Brain microvascular endothelial cell (primary cell): Measurements from ENCODE around the gene ADORA2B.
A peak's percentile ranks its signal among the peaks of the same experiment; 100 is the strongest.

ENCODE experiments used
- DNase-seq: peaks from one replicate; pipeline ENCODE4 v3.0.0-alpha.2; 2020
- H3K27ac ChIP-seq: fragments of 250-450 bp; sonication (Bioruptor Pico); 2 replicates; pipeline ENCODE4 v1.5.1; 2020; ENCODE audit warnings: mild to moderate bottlenecking, moderate library complexity
- H3K27me3 ChIP-seq: fragments of 250-450 bp; sonication (Bioruptor Pico); replicated peaks from 2 replicates; pipeline ENCODE4 v1.5.1; 2020; ENCODE audit warnings: mild to moderate bottlenecking
- H3K36me3 ChIP-seq: fragments of 250-450 bp; sonication (Bioruptor Pico); replicated peaks from 2 replicates; pipeline ENCODE4 v1.5.1; 2020; ENCODE audit warnings: mild to moderate bottlenecking
- H3K4me3 ChIP-seq: 2 replicates; pipeline ENCODE4 v1.5.1; 2011; ENCODE audit warnings: low read depth, mild to moderate bottlenecking, control low read depth, low read length, moderate library complexity
- in situ Hi-C: cut with HindIII; loops from 2 replicates; pipeline ENCODE4 v1.10.0; 2017; ENCODE audit warnings: low sequenced_read_pairs, low pct_ligation_motif_present
- TF ChIP-seq, protein P1 (sequence below): IDR thresholded peaks from 2 replicates; pipeline ENCODE4 v1.5.1; 2011; ENCODE audit warnings: low read depth, mild to moderate bottlenecking, moderate library complexity, low read length, control low read depth, inconsistent platforms; ENCODE audit errors: missing control alignments

The ADORA2B gene

GRCh38 chr17:15963670-15964110 lies 18.8 kb downstream of the ADORA2B start:
- in situ Hi-C loops: no loop called here
- H3K36me3 ChIP-seq: no peaks in the 10 kb centered on the region
- DNase-seq: peak; percentile 64
- no peak overlapping the region for H3K4me3 ChIP-seq
- peak overlapping the region; percentile 62 for H3K27ac ChIP-seq
- TF ChIP-seq, protein P1, sequence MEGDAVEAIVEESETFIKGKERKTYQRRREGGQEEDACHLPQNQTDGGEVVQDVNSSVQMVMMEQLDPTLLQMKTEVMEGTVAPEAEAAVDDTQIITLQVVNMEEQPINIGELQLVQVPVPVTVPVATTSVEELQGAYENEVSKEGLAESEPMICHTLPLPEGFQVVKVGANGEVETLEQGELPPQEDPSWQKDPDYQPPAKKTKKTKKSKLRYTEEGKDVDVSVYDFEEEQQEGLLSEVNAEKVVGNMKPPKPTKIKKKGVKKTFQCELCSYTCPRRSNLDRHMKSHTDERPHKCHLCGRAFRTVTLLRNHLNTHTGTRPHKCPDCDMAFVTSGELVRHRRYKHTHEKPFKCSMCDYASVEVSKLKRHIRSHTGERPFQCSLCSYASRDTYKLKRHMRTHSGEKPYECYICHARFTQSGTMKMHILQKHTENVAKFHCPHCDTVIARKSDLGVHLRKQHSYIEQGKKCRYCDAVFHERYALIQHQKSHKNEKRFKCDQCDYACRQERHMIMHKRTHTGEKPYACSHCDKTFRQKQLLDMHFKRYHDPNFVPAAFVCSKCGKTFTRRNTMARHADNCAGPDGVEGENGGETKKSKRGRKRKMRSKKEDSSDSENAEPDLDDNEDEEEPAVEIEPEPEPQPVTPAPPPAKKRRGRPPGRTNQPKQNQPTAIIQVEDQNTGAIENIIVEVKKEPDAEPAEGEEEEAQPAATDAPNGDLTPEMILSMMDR: no peak
- H3K27me3 ChIP-seq: no peaks in the 10 kb centered on the region

- H3K4me3 ChIP-seq: no peak overlapping the region
- in situ Hi-C loops: no loop called here
- peak overlapping the region; percentile 62 for H3K27ac ChIP-seq
- no peak for DNase-seq
- TF ChIP-seq, protein P1: no peak
- H3K27me3 ChIP-seq: no peaks in the 10 kb centered on the region
- H3K36me3 ChIP-seq: no peaks in the 10 kb centered on the region
Measured at GRCh38 chr17:15965528-15965927, 20.6 kb downstream of the ADORA2B start.

- no peaks in the 10 kb centered on the region for H3K27me3 ChIP-seq
- H3K27ac ChIP-seq: peak overlapping the region; percentile 62
- no peak overlapping the region for H3K4me3 ChIP-seq
- in situ Hi-C loops: no loop called here
- H3K36me3 ChIP-seq: no peaks in the 10 kb centered on the region
- TF ChIP-seq, protein P1: no peak
- no peak for DNase-seq
Measured at GRCh38 chr17:15966183-15966878, 21.4 kb downstream of the ADORA2B start.

GRCh38 chr17:15966879-15967248 lies 21.9 kb downstream of the ADORA2B start:
- no peak for DNase-seq
- Histone ChIP-seq H3K4me3 (no peak overlapping the region), H3K27ac (peak overlapping the region; percentile 62), H3K36me3 (no peaks in the 10 kb centered on the region), H3K27me3 (no peaks in the 10 kb centered on the region)
- in situ Hi-C loops: no loop called here
- TF ChIP-seq, protein P1: no peak

DNA sequence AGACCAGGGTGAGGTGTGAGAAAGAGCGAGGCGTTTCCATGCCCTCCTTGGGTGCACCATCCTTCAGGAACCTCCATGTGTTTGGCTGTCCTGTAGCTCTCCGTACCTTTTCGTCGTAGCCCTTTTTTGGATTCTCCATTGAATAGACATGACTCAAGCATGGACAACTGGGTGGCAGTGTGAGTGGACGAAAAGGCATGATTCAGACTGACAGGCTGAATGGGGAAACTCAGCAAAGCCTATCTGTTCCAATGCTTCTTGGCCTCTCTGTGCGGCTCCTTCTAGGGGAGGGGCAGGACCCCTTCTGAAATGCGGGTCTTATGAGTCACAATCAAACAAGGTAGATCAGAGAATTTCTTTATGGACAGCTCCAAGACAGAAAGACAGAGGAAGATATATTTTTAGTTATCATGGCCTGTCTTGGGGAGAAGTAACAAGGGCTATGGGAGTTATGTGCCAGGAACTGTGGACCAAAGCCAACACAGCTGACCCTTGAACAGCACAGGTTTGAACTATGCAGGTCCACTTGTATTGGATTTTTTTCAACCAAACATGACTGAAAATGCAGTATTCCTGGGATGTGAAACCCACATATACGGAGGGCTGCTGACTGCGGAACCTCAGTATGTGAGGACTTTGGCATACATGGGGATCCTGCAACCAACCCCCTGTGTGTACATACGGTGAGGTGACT lies 22.9 kb downstream of the ADORA2B start:
- Histone ChIP-seq H3K36me3 (no peaks in the 10 kb centered on the region), H3K4me3 (no peak overlapping the region), H3K27ac (peak overlapping the region; percentile 62), H3K27me3 (no peaks in the 10 kb centered on the region)
- TF ChIP-seq, protein P1: no peak
- no peak for DNase-seq
- in situ Hi-C loops: no loop called here
